ENCODE results near the gene RASGRP3.

DNA sequence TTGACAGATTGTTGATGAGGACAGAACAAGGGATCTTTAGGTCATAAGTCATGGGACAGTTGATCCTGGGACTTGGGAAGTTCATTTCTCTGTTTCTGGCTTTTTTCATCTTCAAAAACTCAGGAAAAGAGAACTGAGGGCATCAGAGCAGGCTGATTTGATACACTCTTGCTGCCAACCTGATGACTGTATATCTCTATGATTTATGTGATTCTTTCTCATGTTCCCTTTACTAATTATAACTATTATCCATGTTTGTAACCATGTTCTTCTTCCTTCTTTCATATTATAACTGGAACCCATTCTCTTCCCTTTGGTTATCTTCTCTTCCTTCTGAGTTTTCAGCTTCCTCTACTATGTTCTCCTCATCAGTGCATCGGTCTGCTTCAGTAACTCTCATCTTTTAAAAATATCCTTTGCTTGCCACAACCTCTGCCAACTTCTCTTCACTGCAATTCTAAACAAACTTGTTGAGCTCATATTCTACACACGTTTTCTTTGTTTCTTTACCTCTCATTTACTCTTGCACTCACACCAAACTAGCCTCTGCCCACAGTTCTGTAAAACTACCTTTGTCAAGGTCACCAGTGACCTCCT lies 13.5 kb downstream of the RASGRP3 start:
- TF ChIP-seq CTCF (conservative IDR thresholded peaks at IDR 0.05 in 1 of 2, IDR thresholded peaks at IDR 0.05 in 1 of 2; ENCODE audit: low read depth in 1 of 2, low read length in 2 of 2) (no peak), EZH2 (IDR thresholded peaks at IDR 0.05; ENCODE audit: low read length, missing control alignments) (no peak)

Data from fibroblast of lung (primary cell).